Tibial nerve (tissue), 4 donors: ENCODE measurements around the gene MRPL43. TPM values are rescaled to one million over a fixed set of nuclear protein-coding genes. Genes with fewer than 3 reads are reported as not detected.

Source experiments
- DNase-seq, 2 donors: peaks; one replicate each; pipeline ENCODE4 v3.0.0-alpha.2; 2019; ENCODE audit warnings: low spot score in 2 of 2
- H3K27ac ChIP-seq, 4 donors: fragments of 200-600 bp; sonication (generic) in 3 of 4; one replicate each; pipeline ENCODE4 v1.5.1; 2017 to 2019; ENCODE audit warnings: mild to moderate bottlenecking in 1 of 4
- H3K27me3 ChIP-seq, 2 donors: fragments of 200-600 bp; sonication (generic) in 1 of 2; one replicate each; pipeline versions ENCODE4 v1.5.1 to v1.6.0; 2017 to 2019
- H3K36me3 ChIP-seq, 3 donors: fragments of 200-600 bp; sonication (generic); one replicate each; pipeline ENCODE4 v1.5.1; 2018 to 2019
- H3K4me1 ChIP-seq, 4 donors: fragments of 200-600 bp; sonication (generic) in 3 of 4; one replicate each; pipeline ENCODE4 v1.5.1; 2017 to 2019
- H3K4me3 ChIP-seq, 4 donors: fragments of 200-600 bp; sonication (generic) in 3 of 4; one replicate each; pipeline ENCODE4 v1.5.1; 2017 to 2019; ENCODE audit warnings: mild to moderate bottlenecking in 1 of 4, moderate library complexity in 1 of 4
- H3K9me3 ChIP-seq, 4 donors: fragments of 200-600 bp; sonication (generic) in 3 of 4; one replicate each; pipeline ENCODE4 v1.5.1; 2017 to 2019
- EP300 ChIP-seq, 2 donors: sonication (generic); formaldehyde crosslinking; IDR thresholded peaks; one replicate each; pipeline ENCODE4 v1.6.1; 2017; ENCODE audit warnings: antibody characterized with exemption in 2 of 2, mild to moderate bottlenecking in 1 of 2
- POLR2A ChIP-seq, 2 donors: fragments of 450-650 bp; IDR thresholded peaks; one replicate each; pipeline ENCODE4 v1.6.1; 2017; ENCODE audit warnings: antibody characterized with exemption in 2 of 2, mild to moderate bottlenecking in 2 of 2, moderate library complexity in 2 of 2
- WGBS, 2 donors: methylation state at CpG; one replicate each; pipeline ENCODE4 v1.1.5; 2018; 5-methylcytosine and 5-hydroxymethylcytosine counted together
- total RNA-seq, 4 donors: library from RNA; depleted of rRNA; stranded (reverse); fragments of >200 nt; gene quantifications; one replicate each; pipeline ENCODE4 v1.1.0, GENCODE V29; 2016
- TF ChIP-seq, protein P1 (sequence below), 5 experiments: fragments of 200-600 bp in 3 of 5; fragments of 450-650 bp in 2 of 5; sonication (generic) in 3 of 5; IDR thresholded peaks; one replicate each; pipeline ENCODE4 v1.5.1; 2016 to 2019; ENCODE audit warnings: antibody characterized with exemption in 5 of 5, mild to moderate bottlenecking in 3 of 5, moderate library complexity in 2 of 5

The MRPL43 gene
- total RNA-seq, 4 donors from 2014 or later, result 64.1 to 146 (median 99.5) TPM

- H3K27me3 ChIP-seq, result no peaks in the 10 kb centered on the region
- WGBS, 2 donors, result 72 to 83% methylated on average over 23 to 31 of the region's 33 CpGs
- no peaks in the 10 kb centered on the region for H3K9me3 ChIP-seq
- H3K27ac ChIP-seq, result peak overlapping the region; percentile 31 to 84 (median 73)
- no peak overlapping the region for H3K4me3 ChIP-seq
- peaks cover 0 to 52% (median 4%) of the 10 kb centered on the region in 3 donors for H3K36me3 ChIP-seq
- TF ChIP-seq EP300 (IDR thresholded peaks at IDR 0.05) (no peak), POLR2A (IDR thresholded peaks at IDR 0.05) (no peak)
- TF ChIP-seq, protein P1, sequence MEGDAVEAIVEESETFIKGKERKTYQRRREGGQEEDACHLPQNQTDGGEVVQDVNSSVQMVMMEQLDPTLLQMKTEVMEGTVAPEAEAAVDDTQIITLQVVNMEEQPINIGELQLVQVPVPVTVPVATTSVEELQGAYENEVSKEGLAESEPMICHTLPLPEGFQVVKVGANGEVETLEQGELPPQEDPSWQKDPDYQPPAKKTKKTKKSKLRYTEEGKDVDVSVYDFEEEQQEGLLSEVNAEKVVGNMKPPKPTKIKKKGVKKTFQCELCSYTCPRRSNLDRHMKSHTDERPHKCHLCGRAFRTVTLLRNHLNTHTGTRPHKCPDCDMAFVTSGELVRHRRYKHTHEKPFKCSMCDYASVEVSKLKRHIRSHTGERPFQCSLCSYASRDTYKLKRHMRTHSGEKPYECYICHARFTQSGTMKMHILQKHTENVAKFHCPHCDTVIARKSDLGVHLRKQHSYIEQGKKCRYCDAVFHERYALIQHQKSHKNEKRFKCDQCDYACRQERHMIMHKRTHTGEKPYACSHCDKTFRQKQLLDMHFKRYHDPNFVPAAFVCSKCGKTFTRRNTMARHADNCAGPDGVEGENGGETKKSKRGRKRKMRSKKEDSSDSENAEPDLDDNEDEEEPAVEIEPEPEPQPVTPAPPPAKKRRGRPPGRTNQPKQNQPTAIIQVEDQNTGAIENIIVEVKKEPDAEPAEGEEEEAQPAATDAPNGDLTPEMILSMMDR (IDR thresholded peaks at IDR 0.05), result no peak
- no peak for DNase-seq
- peaks cover 0 to 59% (median 22%) of the 10 kb centered on the region in 4 donors for H3K4me1 ChIP-seq
Observed at GRCh38 chr10:101006593-101007098, 19.3 kb upstream of the MRPL43 start.

DNA sequence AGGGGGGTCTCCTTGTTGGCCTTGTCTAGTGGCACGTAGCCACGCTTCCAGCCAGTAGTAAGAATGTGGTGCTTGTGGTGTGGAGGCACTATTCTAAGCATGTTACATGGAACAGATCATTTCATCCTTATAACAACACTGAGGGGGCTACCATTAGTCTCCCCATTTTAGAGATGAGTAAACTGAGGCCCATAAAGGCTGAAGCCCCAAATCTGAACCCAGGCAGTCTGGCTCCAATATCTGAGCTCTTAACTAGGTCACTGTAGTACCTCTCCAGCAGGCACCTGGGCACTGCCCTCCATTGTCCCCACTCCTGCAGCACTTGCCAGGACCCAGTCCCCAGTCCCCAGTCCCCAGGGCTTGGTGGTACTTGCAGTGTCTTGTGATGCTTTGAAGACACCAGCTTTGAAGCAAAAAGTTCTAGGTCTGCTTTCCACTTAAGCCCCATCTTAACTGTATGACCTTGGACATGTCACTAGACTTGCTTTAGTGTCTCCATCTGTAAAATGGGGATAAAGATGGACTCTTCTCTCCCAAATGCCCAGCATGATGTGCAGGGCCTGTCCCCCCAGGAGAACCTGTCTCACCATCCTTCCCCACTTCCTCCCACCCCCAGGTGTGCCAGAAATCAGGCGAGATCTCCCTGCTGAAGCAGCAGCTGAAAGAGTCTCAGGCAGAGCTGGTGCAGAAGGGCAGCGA lies 18.7 kb upstream of the MRPL43 start:
- peak overlapping the region in 3 of 4 donors; percentile 62 to 100 (median 84) for H3K27ac ChIP-seq
- TF ChIP-seq POLR2A (IDR thresholded peaks at IDR 0.05) (no peak), EP300 (IDR thresholded peaks at IDR 0.05) (peak in 1 of 2 donors; percentile 2)
- TF ChIP-seq, protein P1 (IDR thresholded peaks at IDR 0.05), result no peak
- no peak overlapping the region for H3K4me3 ChIP-seq
- DNase-seq, result no peak
- H3K36me3 ChIP-seq, result peaks cover 0 to 52% (median 4%) of the 10 kb centered on the region in 3 donors
- 94 to 100% methylated on average over 3 to 4 of the region's 4 CpGs for WGBS, 2 donors
- no peaks in the 10 kb centered on the region for H3K9me3 ChIP-seq
- H3K27me3 ChIP-seq, result no peaks in the 10 kb centered on the region
- peaks cover 0 to 63% (median 25%) of the 10 kb centered on the region in 4 donors for H3K4me1 ChIP-seq

DNA sequence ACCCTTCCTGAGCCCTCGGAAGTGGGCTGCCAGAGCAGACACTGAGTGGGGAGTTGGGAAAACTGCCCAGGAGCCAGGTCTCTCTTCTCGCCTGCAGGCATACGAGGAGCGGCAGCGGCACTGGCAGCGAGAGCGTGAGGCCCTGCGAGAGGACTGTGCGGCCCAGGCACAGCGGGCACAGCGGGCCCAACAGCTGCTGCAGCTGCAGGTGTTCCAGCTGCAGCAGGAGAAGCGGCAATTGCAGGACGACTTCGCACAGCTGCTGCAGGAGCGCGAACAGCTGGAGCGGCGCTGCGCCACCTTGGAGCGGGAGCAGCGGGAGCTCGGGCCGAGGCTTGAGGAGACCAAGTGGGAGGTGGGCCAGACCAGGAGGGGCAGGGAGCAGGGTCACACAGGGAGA lies 18.1 kb upstream of the MRPL43 start:
- no peak for DNase-seq
- Histone ChIP-seq H3K4me1 (peaks cover 0 to 70% (median 31%) of the 10 kb centered on the region in 4 donors), H3K27ac (peak overlapping the region in 2 of 4 donors; percentile 84 to 100), H3K4me3 (no peak overlapping the region), H3K9me3 (no peaks in the 10 kb centered on the region), H3K36me3 (peaks cover 0 to 52% (median 4%) of the 10 kb centered on the region in 3 donors), H3K27me3 (no peaks in the 10 kb centered on the region)
- TF ChIP-seq POLR2A (IDR thresholded peaks at IDR 0.05) (no peak), EP300 (IDR thresholded peaks at IDR 0.05) (no peak)
- TF ChIP-seq, protein P1 (IDR thresholded peaks at IDR 0.05), result no peak
- WGBS, 2 donors, result 84 to 94% methylated on average over 23 of the region's 23 CpGs

DNA sequence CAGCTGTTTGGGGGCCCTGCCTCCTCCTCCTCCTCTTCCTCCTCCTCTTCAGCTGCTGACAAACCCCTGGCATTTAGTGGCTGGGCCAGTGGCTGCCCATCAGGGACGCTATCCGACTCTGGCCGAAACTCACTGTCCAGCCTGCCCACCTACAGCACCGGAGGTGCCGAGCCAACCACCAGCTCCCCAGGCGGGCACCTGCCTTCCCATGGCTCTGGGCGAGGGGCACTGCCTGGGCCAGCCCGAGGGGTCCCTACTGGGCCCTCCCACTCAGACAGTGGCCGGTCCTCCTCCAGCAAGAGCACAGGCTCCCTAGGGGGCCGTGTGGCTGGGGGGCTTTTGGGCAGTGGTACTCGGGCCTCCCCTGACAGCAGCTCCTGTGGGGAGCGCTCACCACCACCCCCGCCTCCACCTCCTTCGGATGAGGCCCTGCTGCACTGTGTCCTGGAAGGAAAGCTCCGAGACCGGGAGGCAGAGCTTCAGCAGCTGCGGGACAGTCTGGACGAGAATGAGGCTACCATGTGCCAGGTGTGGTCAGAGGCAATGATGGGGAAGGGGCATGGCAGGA lies 16.4 kb upstream of the MRPL43 start:
- WGBS, 2 donors, result 88 to 90% methylated on average over 12 to 18 of the region's 18 CpGs
- no peak for DNase-seq
- Histone ChIP-seq H3K36me3 (peaks cover 0 to 52% (median 4%) of the 10 kb centered on the region in 3 donors), H3K4me1 (peaks cover under 1 to 67% (median 30%) of the 10 kb centered on the region in 4 donors), H3K27me3 (no peaks in the 10 kb centered on the region), H3K9me3 (no peaks in the 10 kb centered on the region), H3K4me3 (no peak overlapping the region), H3K27ac (peak overlapping the region in 2 of 4 donors; percentile 40 to 100)
- TF ChIP-seq EP300 (IDR thresholded peaks at IDR 0.05), result no peak
- TF ChIP-seq, protein P1 (IDR thresholded peaks at IDR 0.05), result no peak
- no peak for TF ChIP-seq POLR2A (IDR thresholded peaks at IDR 0.05)

GRCh38 chr10:101002456-101002855 lies 15.2 kb upstream of the MRPL43 start:
- Histone ChIP-seq H3K4me3 (no peak overlapping the region), H3K9me3 (no peaks in the 10 kb centered on the region), H3K36me3 (peaks cover 0 to 51% (median 4%) of the 10 kb centered on the region in 3 donors), H3K4me1 (peaks cover 3 to 66% (median 24%) of the 10 kb centered on the region in 4 donors), H3K27ac (peak overlapping the region; percentile 78 to 100 (median 100)), H3K27me3 (no peaks in the 10 kb centered on the region)
- WGBS, 2 donors, result 86 to 100% methylated on average over 2 to 11 of the region's 11 CpGs
- TF ChIP-seq EP300 (IDR thresholded peaks at IDR 0.05) (no peak), POLR2A (IDR thresholded peaks at IDR 0.05) (no peak)
- TF ChIP-seq, protein P1 (IDR thresholded peaks at IDR 0.05), result no peak
- no peak for DNase-seq
